Measurements from ENCODE around the gene IGFBPL1.

- TF ChIP-seq CTCF (IDR thresholded peaks at IDR 0.05) = no peak
- no peak for TF ChIP-seq POLR2AphosphoS5 (IDR thresholded peaks at IDR 0.05; ENCODE audit: low read depth, low read length)
- TF ChIP-seq TCF7L2 (IDR thresholded peaks at IDR 0.05; ENCODE audit: low read depth, low read length) = no peak
Observed at GRCh38 chr9:38359689-38360385, 64.4 kb downstream of the IGFBPL1 start.

Data from Panc1 (cell line).